K562 treated with DMSO at 1 percent for 48 hours (cell line): Measurements from ENCODE around the gene TMEM161B. TPM values are rescaled to one million over a fixed set of nuclear protein-coding genes. Genes with fewer than 3 reads are reported as not detected.

Source experiments
- total RNA-seq: library from RNA; unstranded; fragments of 300-600 nt; gene quantifications from 2 replicates; pipeline ENCODE4 v1.2.3, GENCODE V29; 2022; ENCODE audit warnings: low replicate concordance; ENCODE audit errors: extremely low read depth

TMEM161B gene
- total RNA-seq = not detected in 2 replicates

GRCh38 chr5:88268385-88269184 lies at the start of gene TMEM161B:
TMEM161B (minus strand) TSS chr5:88268845; CDS start chr5:88268723, 122 bp downstream.

